Heart left ventricle (tissue), 16 donors: ENCODE data around the gene PHKG2. TPM values are rescaled to one million over a fixed set of nuclear protein-coding genes. Genes with fewer than 3 reads are reported as not detected.
A peak's percentile ranks its signal among the peaks of the same experiment; 100 is the strongest.

Source experiments
- ATAC-seq, 4 donors: fragments of 200-7000 bp; cut with Tn5 transposase; one replicate each; pipeline ENCODE4 v1.9.1; 2020 to 2022; ENCODE audit warnings: moderate library complexity in 4 of 4, mild to moderate bottlenecking in 3 of 4, moderate number of reproducible peaks in 1 of 4
- DNase-seq, 5 donors: peaks; one replicate each; pipeline ENCODE4 v3.0.0-alpha.2; 2020
- H3K27ac ChIP-seq, 12 donors: fragments of 200-600 bp; sonication (generic) in 4 of 12; one replicate each; pipeline versions ENCODE4 v1.5.0 to v1.8.0; 2016 to 2022; ENCODE audit warnings: mild to moderate bottlenecking in 2 of 12
- H3K27me3 ChIP-seq, 9 donors: fragments of 200-600 bp; sonication (generic) in 2 of 9; one replicate each; pipeline versions ENCODE4 v1.5.1 to v1.8.0; 2016 to 2022; ENCODE audit warnings: mild to moderate bottlenecking in 3 of 9
- H3K36me3 ChIP-seq, 9 donors: fragments of 200-600 bp; sonication (generic) in 2 of 9; one replicate each; pipeline versions ENCODE4 v1.5.0 to v1.8.0; 2018 to 2022; ENCODE audit warnings: mild to moderate bottlenecking in 2 of 9
- H3K4me1 ChIP-seq, 12 donors: fragments of 200-600 bp; sonication (generic) in 4 of 12; one replicate each; pipeline versions ENCODE4 v1.5.0 to v1.8.0; 2016 to 2022; ENCODE audit warnings: mild to moderate bottlenecking in 3 of 12
- H3K4me3 ChIP-seq, 12 donors: fragments of 200-600 bp; sonication (generic) in 4 of 12; one replicate each; pipeline versions ENCODE4 v1.5.0 to v1.8.0; 2017 to 2022; ENCODE audit warnings: mild to moderate bottlenecking in 9 of 12, moderate library complexity in 4 of 12
- H3K9me3 ChIP-seq, 12 donors: fragments of 200-600 bp; sonication (generic) in 4 of 12; one replicate each; pipeline versions ENCODE4 v1.5.0 to v1.8.0; 2016 to 2022; ENCODE audit warnings: mild to moderate bottlenecking in 1 of 12
- CTCF ChIP-seq, 12 donors: fragments of 200-600 bp; sonication (generic) in 4 of 12; IDR thresholded peaks; one replicate each; pipeline versions ENCODE4 v1.5.0 to v1.8.0; 2018 to 2022; ENCODE audit warnings: antibody characterized with exemption in 12 of 12, mild to moderate bottlenecking in 5 of 12
- POLR2A ChIP-seq, 2 donors: fragments of 450-650 bp; IDR thresholded peaks; one replicate each; pipeline ENCODE4 v1.6.1; 2017; ENCODE audit warnings: antibody characterized with exemption in 2 of 2, mild to moderate bottlenecking in 2 of 2, moderate library complexity in 2 of 2
- WGBS, 4 donors: extraction: QIAGEN DNeasy Blood & Tissue Kit in 2 of 4; methylation state at CpG; one replicate each; pipeline versions ENCODE4 v1.1.5 to v1.1.7; 2013 to 2018; 5-methylcytosine and 5-hydroxymethylcytosine counted together
- intact Hi-C, 10 donors: fragments of 100-400 bp; cut with DNase I; formaldehyde crosslinking; loops; one replicate each; pipeline versions ENCODE4 v1.11.1 to v1.14.2; 2022
- polyA plus RNA-seq, 2 donors: library from polyadenylated mRNA; stranded (reverse); fragments of 200-250 nt; gene quantifications; one replicate each; pipeline ENCODE4 v1.2.3, GENCODE V29; 2013
- total RNA-seq, 9 donors: library from RNA; depleted of rRNA in 2 of 9; stranded (reverse); fragments of >200 nt in 2 of 9; fragmentation: NEBNext Ultra II Directional in 3 of 9; extraction: Animal tissue kit (Norgen Biotek cat#: 25700) in 3 of 9; gene quantifications; one replicate each; pipeline versions ENCODE4 v1.1.0 to v1.2.4, GENCODE V29; 2016 to 2023
- donor health status: ischemic (EF 13 %, LVEDD 7.1; RV severe dilation, severe dysfunction).
- donor health status: healthy with polysubstance abuse.
- donor health status: DM: no; HTN: yes; CAD: no.
- donor health status: DM: no; HTN: no; CAD: no.
- donor health status: ischemic (EF 25% LVEDD 6.9; RV normal size, moderate dysfunction).
- donor health status: ischemic (EF 25% LVEDD 5.7; RV mildly dilated, moderate dysfunction).
- donor health status: healthy.
- donor health status: DM: yes; HTN: yes; CAD: no.
- donor health status: ischemic (EF 35%, LVEDD 5.7; RV mildly dilated, moderate dysfunction).
- donor health status: nonischemic (EF 11% LVEDD 7.7; RV severe dilation, severe dysfunction).
- donor health status: DM: yes; HTN: yes; CAD: no.
- donor health status: PGD.
- donor health status: ischemic (EF 29% LVEDD 5.4; RV normal size, mild dysfunction).
- donor health status: nonischemic (EF 23%, LVEDD 6.1; RV moderate dilation, normal function).

Gene PHKG2
- total and polyA plus RNA-seq, 11 donors = 13.5 to 37.7 (median 18.3) TPM

- Histone ChIP-seq H3K4me3 (peak overlapping the region in 2 of 12 donors; percentile 8 to 18), H3K36me3 (peaks cover 0 to 89% (median 66%) of the 10 kb centered on the region in 9 donors), H3K27me3 (no peaks in the 10 kb centered on the region), H3K9me3 (no peaks in the 10 kb centered on the region), H3K4me1 (peaks cover 0 to 33% (median 22%) of the 10 kb centered on the region in 12 donors), H3K27ac (peak overlapping the region in 8 of 12 donors; percentile 9 to 65 (median 52))
- DNase-seq = peak; percentile 80 to 91 (median 82)
- intact Hi-C loops = loop anchor here in 2 of 10 donors (5.0 to 10.0 kb wide), 2 partner anchors 38 to 174 kb away; no protein-coding TSS in a partner anchor
- peak; percentile 73 to 90 (median 84) for ATAC-seq
- TF ChIP-seq CTCF (IDR thresholded peaks at IDR 0.05) (no peak), POLR2A (IDR thresholded peaks at IDR 0.05) (no peak)
- 38 to 45% (median 41%) methylated on average over 8 of the region's 8 CpGs for WGBS, 4 donors
Measured at GRCh38 chr16:30740364-30741251, 7.6 kb upstream of the PHKG2 start.

GRCh38 chr16:30741461-30741914 is 6.7 kb upstream of the PHKG2 start:
- intact Hi-C loops = loop anchor here in 2 of 10 donors (5.0 to 10.0 kb wide), 2 partner anchors 39 to 173 kb away; no protein-coding TSS in a partner anchor
- Histone ChIP-seq H3K27me3 (no peaks in the 10 kb centered on the region), H3K27ac (peak overlapping the region in 6 of 12 donors; percentile 49 to 65 (median 55)), H3K9me3 (no peaks in the 10 kb centered on the region), H3K4me3 (no peak overlapping the region), H3K4me1 (peaks cover 0 to 33% (median 22%) of the 10 kb centered on the region in 12 donors), H3K36me3 (peaks cover 0 to 82% (median 58%) of the 10 kb centered on the region in 9 donors)
- ATAC-seq (peak in 3 of 4 donors; percentile 7 to 32 (median 23)), DNase-seq (no peak)
- WGBS, 4 donors = 72 to 82% (median 75%) methylated on average over 6 of the region's 6 CpGs
- TF ChIP-seq POLR2A (IDR thresholded peaks at IDR 0.05) = no peak

- Histone ChIP-seq H3K4me3 (no peak overlapping the region), H3K27me3 (no peaks in the 10 kb centered on the region), H3K4me1 (peaks cover 0 to 40% (median 24%) of the 10 kb centered on the region in 12 donors), H3K36me3 (peaks cover 0 to 59% (median 36%) of the 10 kb centered on the region in 9 donors), H3K9me3 (no peaks in the 10 kb centered on the region), H3K27ac (peak overlapping the region in 9 of 12 donors; percentile 23 to 82 (median 63))
- intact Hi-C loops = loop anchor here in 2 of 10 donors (5.0 to 10.0 kb wide), 2 partner anchors 41 to 171 kb away; no protein-coding TSS in a partner anchor
- ATAC-seq = peak in 1 of 4 donors; percentile 11
- TF ChIP-seq POLR2A (IDR thresholded peaks at IDR 0.05) (no peak), CTCF (IDR thresholded peaks at IDR 0.05) (no peak)
- 81 to 92% (median 87%) methylated on average over 11 of the region's 11 CpGs for WGBS, 4 donors
- DNase-seq = peak in 3 of 5 donors; percentile 57 to 65 (median 63)
Measured at GRCh38 chr16:30743716-30744115, 4.5 kb upstream of the PHKG2 start.

- peaks cover 0 to 55% (median 31%) of the 10 kb centered on the region in 9 donors for H3K36me3 ChIP-seq
- H3K4me1 ChIP-seq = peaks cover 0 to 41% (median 25%) of the 10 kb centered on the region in 12 donors
- no peaks in the 10 kb centered on the region for H3K9me3 ChIP-seq
- DNase-seq = peak in 2 of 5 donors; percentile 51 to 55
- intact Hi-C loops = loop anchor here in 2 of 10 donors (5.0 to 10.0 kb wide), 2 partner anchors 42 to 171 kb away; no protein-coding TSS in a partner anchor
- H3K27ac ChIP-seq = peak overlapping the region in 9 of 12 donors; percentile 23 to 82 (median 63)
- no peaks in the 10 kb centered on the region for H3K27me3 ChIP-seq
- no peak overlapping the region for H3K4me3 ChIP-seq
- ATAC-seq = no peak
- TF ChIP-seq CTCF (IDR thresholded peaks at IDR 0.05) = no peak
- no peak for TF ChIP-seq POLR2A (IDR thresholded peaks at IDR 0.05)
- 54 to 77% (median 72%) methylated on average over 2 of the region's 2 CpGs for WGBS, 4 donors
Measured at GRCh38 chr16:30744183-30744582, 4.0 kb upstream of the PHKG2 start.
